Right lung (tissue), 5 donors: ENCODE data around the gene CTNNA2. TPM values are rescaled to one million over a fixed set of nuclear protein-coding genes. Genes with fewer than 3 reads are reported as not detected.

ENCODE experiments used
- DNase-seq, 2 donors: peaks; one replicate each; pipeline ENCODE4 v3.0.0-alpha.2; 2013
- polyA plus RNA-seq, 5 donors: library from polyadenylated mRNA; unstranded; fragments of 120-200 nt; gene quantifications; one replicate each; pipeline versions ENCODE4 v1.2.1 to v1.2.3, GENCODE V29; 2013; ENCODE audit warnings: inconsistent platforms in 1 of 5, low replicate concordance in 1 of 5; ENCODE audit not compliant: insufficient read length in 5 of 5, insufficient read depth in 1 of 5

CTNNA2 gene
- polyA plus RNA-seq, 5 donors = 0.15 to 0.33 (median 0.23) TPM

GRCh38 chr2:80322958-80323357 is 810.1 kb downstream of the CTNNA2 start:
- no peak for DNase-seq

- no peak for DNase-seq
Measured at GRCh38 chr2:80323610-80324009, 810.8 kb downstream of the CTNNA2 start.

- no peak for DNase-seq
Measured at GRCh38 chr2:80324525-80324924, 811.7 kb downstream of the CTNNA2 start.

GRCh38 chr2:80326214-80326613 is 813.4 kb downstream of the CTNNA2 start:
- DNase-seq = no peak

- DNase-seq = no peak
Measured at GRCh38 chr2:80326861-80327260, 814.0 kb downstream of the CTNNA2 start.

- DNase-seq = no peak
Measured at GRCh38 chr2:80328159-80328571, 815.3 kb downstream of the CTNNA2 start.

- no peak for DNase-seq
Measured at GRCh38 chr2:80329491-80329890, 816.6 kb downstream of the CTNNA2 start.

- no peak for DNase-seq
Measured at GRCh38 chr2:80330527-80331450, 817.9 kb downstream of the CTNNA2 start.

GRCh38 chr2:80333886-80334285 is 821.0 kb downstream of the CTNNA2 start:
- DNase-seq = no peak

- no peak for DNase-seq
Measured at GRCh38 chr2:80335411-80335810, 822.6 kb downstream of the CTNNA2 start.

- DNase-seq = no peak
Measured at GRCh38 chr2:80338794-80339193, 825.9 kb downstream of the CTNNA2 start.

- no peak for DNase-seq
Measured at GRCh38 chr2:80340022-80340421, 827.2 kb downstream of the CTNNA2 start.

GRCh38 chr2:80348078-80348477 is 835.2 kb downstream of the CTNNA2 start:
- no peak for DNase-seq

- DNase-seq = no peak
Measured at GRCh38 chr2:80348953-80349352, 836.1 kb downstream of the CTNNA2 start.

GRCh38 chr2:80351231-80351630 is 838.4 kb downstream of the CTNNA2 start:
- DNase-seq = no peak

- no peak for DNase-seq
Measured at GRCh38 chr2:80354858-80355257, 842.0 kb downstream of the CTNNA2 start.

- no peak for DNase-seq
Measured at GRCh38 chr2:80361904-80362303, 849.1 kb downstream of the CTNNA2 start.

GRCh38 chr2:80363330-80363729 is 850.5 kb downstream of the CTNNA2 start:
- no peak for DNase-seq

GRCh38 chr2:80363791-80364349 is 851.0 kb downstream of the CTNNA2 start:
- no peak for DNase-seq

GRCh38 chr2:80364524-80365212 is 851.8 kb downstream of the CTNNA2 start:
- DNase-seq = no peak

GRCh38 chr2:80365762-80366161 is 852.9 kb downstream of the CTNNA2 start:
- no peak for DNase-seq

- DNase-seq = no peak
Measured at GRCh38 chr2:80370375-80371009, 857.6 kb downstream of the CTNNA2 start.
